IPS-18c (cell line): ENCODE data around the gene NRG3.

ENCODE experiments used
- H3K4me3 ChIP-seq: 2 replicates; pipeline ENCODE4 v1.7.0; 2013; ENCODE audit warnings: low read depth, mild to moderate bottlenecking, low read length, moderate library complexity; ENCODE audit not compliant: insufficient read depth
- H3K9me3 ChIP-seq: one replicate; pipeline ENCODE4 v1.6.1; 2013; ENCODE audit warnings: mild to moderate bottlenecking, low read length, moderate library complexity; ENCODE audit not compliant: control insufficient read depth, insufficient read depth

Gene NRG3

DNA sequence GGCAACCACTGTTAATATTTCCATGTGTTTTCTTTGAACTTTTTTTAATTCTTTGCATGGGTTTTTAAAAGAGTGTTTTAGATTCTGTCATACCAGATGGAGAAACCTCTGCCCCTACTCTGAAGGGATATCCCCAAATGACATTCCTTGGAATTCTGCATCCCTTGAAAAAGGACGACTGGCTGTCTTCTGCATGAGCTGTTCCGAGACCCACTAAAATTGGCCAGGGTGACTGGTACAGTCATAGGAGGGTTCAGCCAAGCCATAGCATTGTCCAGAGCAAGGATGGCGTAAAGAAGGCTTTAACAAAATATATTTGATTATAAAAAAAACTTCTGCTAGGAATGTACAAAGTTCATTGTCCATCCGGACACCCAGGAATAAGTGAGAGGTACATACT lies 952.9 kb downstream of the NRG3 start:
- Histone ChIP-seq H3K4me3 (no peak overlapping the region), H3K9me3 (no peaks in the 10 kb centered on the region)

- H3K4me3 ChIP-seq, result no peak overlapping the region
- peaks cover 2% of the 10 kb centered on the region for H3K9me3 ChIP-seq
Observed at GRCh38 chr10:82847242-82847641, 972.2 kb downstream of the NRG3 start.

GRCh38 chr10:82850191-82850590 lies 975.2 kb downstream of the NRG3 start:
- Histone ChIP-seq H3K4me3 (no peak overlapping the region), H3K9me3 (peaks cover 2% of the 10 kb centered on the region)

DNA sequence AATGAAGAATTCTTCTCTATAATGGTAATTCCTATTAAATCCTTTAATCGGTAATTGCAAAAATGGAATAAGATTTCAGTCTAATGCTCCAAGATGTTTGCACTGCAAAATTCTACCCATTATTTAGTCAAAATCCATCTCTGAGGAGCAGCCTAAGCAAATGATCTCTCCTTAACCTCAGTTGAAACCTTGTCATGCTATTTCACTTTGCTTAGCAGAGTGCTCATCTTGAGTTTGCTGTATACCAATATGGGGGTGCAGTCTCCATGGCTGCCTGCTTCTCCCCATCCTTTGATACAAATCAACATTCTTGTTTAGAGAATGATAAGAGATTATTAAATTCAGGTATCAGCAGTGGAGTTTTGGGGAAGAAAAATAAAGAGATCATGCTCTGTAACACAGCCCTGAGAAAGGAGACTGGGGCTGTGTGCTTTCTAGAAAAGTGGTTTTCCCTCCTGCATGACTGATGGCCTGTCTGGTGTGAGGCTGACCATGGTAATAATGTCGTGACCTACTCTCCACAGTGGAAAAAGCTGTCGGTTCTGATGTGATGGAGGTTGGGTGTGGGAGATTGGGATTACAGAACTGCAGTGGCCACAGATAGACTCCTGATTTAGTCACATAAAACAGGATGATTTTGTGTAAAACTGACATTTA lies 982.1 kb downstream of the NRG3 start:
- H3K9me3 ChIP-seq, result no peaks in the 10 kb centered on the region
- no peak overlapping the region for H3K4me3 ChIP-seq

GRCh38 chr10:82861889-82862288 lies 986.9 kb downstream of the NRG3 start:
- Histone ChIP-seq H3K4me3 (no peak overlapping the region), H3K9me3 (no peaks in the 10 kb centered on the region)

GRCh38 chr10:82865366-82865765 lies 990.4 kb downstream of the NRG3 start:
- H3K9me3 ChIP-seq, result no peaks in the 10 kb centered on the region
- H3K4me3 ChIP-seq, result no peak overlapping the region

GRCh38 chr10:82866424-82867020 lies 991.5 kb downstream of the NRG3 start:
- Histone ChIP-seq H3K4me3 (no peak overlapping the region), H3K9me3 (no peaks in the 10 kb centered on the region)

GRCh38 chr10:82867056-82867455 lies 992.1 kb downstream of the NRG3 start:
- Histone ChIP-seq H3K9me3 (no peaks in the 10 kb centered on the region), H3K4me3 (no peak overlapping the region)

DNA sequence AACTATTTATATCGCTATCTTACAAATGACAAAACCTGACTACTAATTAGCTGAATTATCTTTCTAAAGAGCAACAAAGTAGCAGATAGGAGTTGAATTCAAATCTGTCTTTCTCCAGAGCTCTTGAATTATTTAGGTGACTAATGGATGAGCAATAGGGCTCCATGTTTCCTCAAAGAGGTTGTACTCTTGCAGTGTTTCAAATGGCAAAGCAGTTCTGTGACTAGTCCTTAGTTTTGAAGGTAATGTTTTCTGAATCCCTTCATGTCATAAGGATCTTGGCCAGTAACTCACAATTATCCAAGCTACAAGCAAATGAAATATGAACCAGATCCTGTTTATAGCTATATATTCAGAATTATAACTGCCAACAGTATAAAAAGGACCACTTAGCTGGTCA lies 999.7 kb downstream of the NRG3 start:
- H3K4me3 ChIP-seq, result no peak overlapping the region
- H3K9me3 ChIP-seq, result no peaks in the 10 kb centered on the region

GRCh38 chr10:82880776-82881290 lies 1005.8 kb downstream of the NRG3 start:
- no peaks in the 10 kb centered on the region for H3K9me3 ChIP-seq
- no peak overlapping the region for H3K4me3 ChIP-seq

DNA sequence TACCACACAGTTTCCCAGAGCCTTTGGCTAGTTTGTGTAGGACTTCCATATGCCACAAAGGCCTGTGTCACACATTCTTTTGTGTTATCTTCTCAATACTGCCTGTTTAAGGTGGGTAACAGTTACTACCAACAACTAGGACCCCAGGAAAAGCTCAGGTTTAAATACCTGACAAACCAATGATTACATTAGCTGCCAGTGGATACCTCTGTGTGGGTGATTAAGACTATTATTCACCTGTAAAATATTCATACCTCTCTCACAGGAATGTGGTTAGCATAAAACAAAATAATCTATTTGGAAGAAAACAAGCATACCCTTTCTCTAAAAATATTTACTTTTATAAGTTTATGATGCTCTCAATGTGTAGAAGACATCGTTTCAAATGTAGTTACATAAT lies 1007.7 kb downstream of the NRG3 start:
- H3K4me3 ChIP-seq, result no peak overlapping the region
- H3K9me3 ChIP-seq, result no peaks in the 10 kb centered on the region

- no peaks in the 10 kb centered on the region for H3K9me3 ChIP-seq
- no peak overlapping the region for H3K4me3 ChIP-seq
Observed at GRCh38 chr10:82883603-82884002, 1008.6 kb downstream of the NRG3 start.

GRCh38 chr10:82887488-82887887 lies 1012.5 kb downstream of the NRG3 start:
- Histone ChIP-seq H3K4me3 (no peak overlapping the region), H3K9me3 (no peaks in the 10 kb centered on the region)

DNA sequence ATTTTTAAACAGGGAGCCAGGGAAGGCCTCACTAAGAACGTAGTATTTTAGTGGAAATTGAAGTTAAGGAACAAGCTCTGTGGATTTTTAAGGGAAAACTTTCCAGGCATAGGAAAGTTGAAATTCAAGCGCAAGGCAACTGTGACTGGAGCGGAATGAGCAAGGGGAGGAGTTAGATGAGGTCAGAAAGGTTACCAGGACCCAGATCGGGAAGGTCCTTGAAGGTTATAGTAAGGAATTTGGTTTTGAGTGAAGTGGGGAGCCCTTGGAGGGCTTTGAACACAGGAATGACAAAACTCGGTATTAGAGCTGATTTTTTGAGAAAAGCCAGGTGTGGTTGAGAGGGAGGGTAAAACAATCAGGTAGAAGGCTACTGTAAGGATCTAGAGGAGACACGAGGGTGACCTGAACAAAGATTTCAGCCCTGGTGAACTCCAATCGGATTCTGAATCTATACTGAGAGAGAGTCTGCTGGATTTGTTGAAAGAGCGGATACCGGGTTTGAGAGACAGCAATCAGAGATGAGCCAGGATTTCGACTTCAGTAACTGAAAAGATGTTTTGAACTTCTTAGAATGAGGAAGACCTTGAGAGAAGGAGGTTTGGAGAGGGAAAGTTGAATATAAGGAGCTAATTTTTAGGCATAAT lies 1013.9 kb downstream of the NRG3 start:
- no peaks in the 10 kb centered on the region for H3K9me3 ChIP-seq
- peak overlapping the region; percentile 6; the same call in 1 of the 2 replicates for H3K4me3 ChIP-seq

DNA sequence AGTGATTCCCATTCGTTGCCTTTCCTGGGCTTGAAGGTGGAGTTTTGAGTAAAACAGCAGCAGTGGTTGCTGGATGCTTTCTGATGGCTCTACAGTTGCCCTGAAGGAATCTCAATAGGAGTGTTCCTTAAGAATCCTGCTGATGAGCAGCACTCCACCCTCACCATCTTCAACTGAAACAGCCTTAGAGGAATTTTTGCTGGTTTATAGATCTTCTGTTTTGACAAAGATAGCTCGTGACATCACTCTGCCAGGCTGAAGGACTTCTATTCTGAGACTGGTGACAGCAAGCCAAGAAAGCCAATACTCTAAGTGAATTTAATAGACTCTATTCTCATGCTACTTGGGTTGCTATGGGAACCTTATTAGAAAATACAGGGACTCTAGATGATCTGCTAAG lies 1014.7 kb downstream of the NRG3 start:
- H3K9me3 ChIP-seq, result no peaks in the 10 kb centered on the region
- no peak overlapping the region for H3K4me3 ChIP-seq

DNA sequence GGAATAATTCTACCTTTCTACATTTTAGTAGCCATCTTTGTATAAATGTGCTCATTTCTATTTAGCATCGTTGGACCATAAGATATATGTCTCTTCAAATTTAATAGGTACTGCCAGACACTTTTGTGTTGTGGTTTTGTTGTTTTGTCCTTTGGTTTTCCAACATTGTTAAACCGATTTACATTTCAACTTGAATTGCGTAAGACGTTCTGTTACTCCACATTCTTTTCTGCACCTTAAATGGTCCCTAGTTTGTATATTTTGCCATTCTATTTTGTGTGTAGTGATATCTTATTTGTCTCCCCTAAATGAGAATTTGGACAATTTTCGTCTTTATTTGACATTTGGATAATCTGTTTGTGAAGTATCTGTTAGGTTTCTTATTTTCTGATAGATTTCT lies 1015.6 kb downstream of the NRG3 start:
- Histone ChIP-seq H3K9me3 (no peaks in the 10 kb centered on the region), H3K4me3 (no peak overlapping the region)

- no peak overlapping the region for H3K4me3 ChIP-seq
- H3K9me3 ChIP-seq, result no peaks in the 10 kb centered on the region
Observed at GRCh38 chr10:82908096-82908495, 1033.1 kb downstream of the NRG3 start.

DNA sequence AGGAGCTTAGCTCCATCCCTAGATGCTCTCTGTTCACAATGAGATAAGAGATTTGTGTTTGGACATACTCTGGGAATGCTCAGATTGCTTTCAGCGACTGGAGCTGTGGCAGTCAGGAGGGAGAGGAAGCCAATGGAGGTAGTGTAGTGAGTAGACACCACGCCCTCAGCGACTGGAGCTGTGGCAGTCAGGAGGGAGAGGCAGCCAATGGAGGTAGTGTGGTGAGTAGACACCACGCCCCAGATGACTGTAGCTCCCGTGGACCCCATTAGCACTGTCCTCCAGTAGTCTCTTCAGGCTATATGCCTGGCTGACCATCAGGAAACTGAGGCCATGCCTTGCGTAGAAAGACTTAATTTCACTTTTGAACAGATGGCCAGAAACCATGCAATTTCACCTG lies 1033.8 kb downstream of the NRG3 start:
- H3K9me3 ChIP-seq, result no peaks in the 10 kb centered on the region
- no peak overlapping the region for H3K4me3 ChIP-seq
